HL-60 (cell line): Measurements from ENCODE around the gene SLC9A3.

Experiments
- DNase-seq, 2 experiments: peaks; one replicate each; pipeline ENCODE4 v3.0.0-alpha.2; 2010 to 2020; ENCODE audit warnings: low read depth in 1 of 2, low spot score in 1 of 2
- H3K27ac ChIP-seq: fragments of 250-450 bp; sonication (Bioruptor Pico); replicated peaks from 2 replicates; pipeline ENCODE4 v1.5.1; 2020; ENCODE audit warnings: mild to moderate bottlenecking, moderate library complexity
- H3K27me3 ChIP-seq: fragments of 250-450 bp; sonication (Bioruptor Pico); 2 replicates; pipeline ENCODE4 v1.5.1; 2021; ENCODE audit warnings: mild to moderate bottlenecking, moderate library complexity; ENCODE audit not compliant: insufficient read depth, poor library complexity, severe bottlenecking
- H3K4me3 ChIP-seq: replicated peaks from 2 replicates; pipeline ENCODE4 v1.5.1; 2011; ENCODE audit warnings: mild to moderate bottlenecking, control low read depth, low read length; ENCODE audit not compliant: insufficient read depth
- GABPA ChIP-seq: IDR thresholded peaks from 2 replicates; pipeline ENCODE4 v1.6.1; 2012; ENCODE audit warnings: low read depth
- POLR2AphosphoS5 ChIP-seq: IDR thresholded peaks from 2 replicates; pipeline ENCODE4 v1.6.1; 2012; ENCODE audit warnings: low read depth
- REST ChIP-seq: IDR thresholded peaks from 2 replicates; pipeline ENCODE4 v1.6.1; 2012; ENCODE audit warnings: low read depth; ENCODE audit not compliant: insufficient replicate concordance
- SPI1 ChIP-seq: IDR thresholded peaks from 2 replicates; pipeline ENCODE4 v1.6.1; 2012; ENCODE audit warnings: low read depth, mild to moderate bottlenecking, borderline replicate concordance
- TF ChIP-seq, protein P1 (sequence below): IDR thresholded peaks from one replicate; pipeline ENCODE4 v1.5.1; 2011; ENCODE audit warnings: low read length, control low read depth, inconsistent platforms; ENCODE audit not compliant: insufficient read depth

Gene SLC9A3

DNA sequence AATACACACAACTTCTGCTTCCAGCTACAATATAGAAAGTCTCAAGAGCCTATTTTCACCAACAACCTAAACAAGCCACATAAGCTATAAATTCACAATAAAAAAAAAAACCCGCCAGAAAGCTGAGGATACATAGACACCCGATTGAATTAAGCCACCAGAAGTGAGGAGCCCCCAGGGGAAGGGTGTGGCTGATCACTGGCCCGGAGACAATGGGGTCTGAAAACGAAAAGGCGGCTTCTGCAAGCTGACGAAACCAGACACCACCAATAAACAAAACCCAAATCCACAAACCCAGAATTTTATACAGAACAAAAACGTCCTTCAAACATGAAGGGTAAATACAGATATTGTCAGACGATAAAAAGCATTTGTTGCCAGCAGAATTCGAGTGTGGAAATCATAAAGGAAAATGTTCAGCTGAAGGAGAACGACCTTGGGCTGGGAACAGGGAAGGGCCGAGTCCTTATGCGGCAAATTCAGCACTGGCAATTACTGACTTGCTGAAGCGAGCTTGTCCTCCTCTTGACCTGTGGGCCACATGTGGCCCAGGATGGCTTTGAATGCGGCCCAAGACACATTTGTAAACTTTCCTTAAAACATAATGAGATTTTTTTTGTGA is 48.3 kb upstream of the SLC9A3 start:
- no peak for DNase-seq
- no peak overlapping the region for H3K4me3 ChIP-seq
- H3K27ac ChIP-seq: no peak overlapping the region
- H3K27me3 ChIP-seq: no peaks in the 10 kb centered on the region
- TF ChIP-seq GABPA: no peak
- TF ChIP-seq, protein P1, sequence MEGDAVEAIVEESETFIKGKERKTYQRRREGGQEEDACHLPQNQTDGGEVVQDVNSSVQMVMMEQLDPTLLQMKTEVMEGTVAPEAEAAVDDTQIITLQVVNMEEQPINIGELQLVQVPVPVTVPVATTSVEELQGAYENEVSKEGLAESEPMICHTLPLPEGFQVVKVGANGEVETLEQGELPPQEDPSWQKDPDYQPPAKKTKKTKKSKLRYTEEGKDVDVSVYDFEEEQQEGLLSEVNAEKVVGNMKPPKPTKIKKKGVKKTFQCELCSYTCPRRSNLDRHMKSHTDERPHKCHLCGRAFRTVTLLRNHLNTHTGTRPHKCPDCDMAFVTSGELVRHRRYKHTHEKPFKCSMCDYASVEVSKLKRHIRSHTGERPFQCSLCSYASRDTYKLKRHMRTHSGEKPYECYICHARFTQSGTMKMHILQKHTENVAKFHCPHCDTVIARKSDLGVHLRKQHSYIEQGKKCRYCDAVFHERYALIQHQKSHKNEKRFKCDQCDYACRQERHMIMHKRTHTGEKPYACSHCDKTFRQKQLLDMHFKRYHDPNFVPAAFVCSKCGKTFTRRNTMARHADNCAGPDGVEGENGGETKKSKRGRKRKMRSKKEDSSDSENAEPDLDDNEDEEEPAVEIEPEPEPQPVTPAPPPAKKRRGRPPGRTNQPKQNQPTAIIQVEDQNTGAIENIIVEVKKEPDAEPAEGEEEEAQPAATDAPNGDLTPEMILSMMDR: no peak
- no peak for TF ChIP-seq REST
- TF ChIP-seq POLR2AphosphoS5: no peak
- no peak for TF ChIP-seq SPI1

DNA sequence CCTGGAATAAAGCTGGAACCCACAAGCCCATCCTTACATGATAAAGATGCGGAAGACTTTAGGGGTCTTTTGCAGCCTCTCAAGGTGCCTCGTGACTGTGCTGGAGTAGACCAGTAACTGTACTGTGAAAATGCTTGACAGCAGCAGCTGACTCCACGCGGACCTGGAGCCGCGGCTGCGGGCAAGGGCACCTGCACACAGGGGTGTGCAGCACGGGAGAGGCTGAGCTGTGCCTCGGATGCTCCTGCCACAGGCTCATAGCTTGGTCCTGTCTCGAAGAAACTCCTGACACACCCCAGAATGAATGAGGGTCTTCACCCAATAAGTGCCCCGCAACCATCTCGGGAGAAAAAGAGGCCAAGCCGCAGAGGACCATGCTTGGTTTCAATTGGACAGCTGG is 47.5 kb upstream of the SLC9A3 start:
- Histone ChIP-seq H3K27me3 (no peaks in the 10 kb centered on the region), H3K4me3 (no peak overlapping the region), H3K27ac (no peak overlapping the region)
- no peak for TF ChIP-seq GABPA
- TF ChIP-seq REST: no peak
- TF ChIP-seq POLR2AphosphoS5: no peak
- no peak for TF ChIP-seq SPI1
- TF ChIP-seq, protein P1: no peak
- DNase-seq: no peak

DNA sequence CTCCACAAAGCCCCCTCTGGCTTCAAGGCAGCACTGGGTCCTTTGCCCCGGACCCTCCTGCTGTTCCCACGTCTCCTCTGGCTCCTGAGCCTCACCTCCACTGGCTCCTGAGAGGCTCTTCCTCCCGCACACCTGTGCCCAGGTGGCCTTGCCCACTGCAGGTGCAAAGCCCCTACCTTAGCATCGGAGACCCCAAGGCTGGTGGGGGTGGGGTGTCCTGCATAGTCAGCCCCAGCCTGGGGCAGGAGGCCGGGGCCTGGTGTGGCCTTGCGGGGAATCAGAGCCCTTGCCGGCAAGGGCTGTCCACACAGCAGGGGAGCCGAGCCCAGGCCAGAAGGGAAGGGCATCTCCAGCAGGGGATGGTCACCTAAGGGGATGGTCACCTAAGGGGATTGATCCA is 46.6 kb upstream of the SLC9A3 start:
- H3K4me3 ChIP-seq: no peak overlapping the region
- TF ChIP-seq, protein P1: no peak
- TF ChIP-seq GABPA (no peak), SPI1 (no peak), REST (no peak), POLR2AphosphoS5 (no peak)
- DNase-seq: no peak
- H3K27ac ChIP-seq: no peak overlapping the region
- H3K27me3 ChIP-seq: no peaks in the 10 kb centered on the region
